GM18873 (cell line): ENCODE results near the gene C16orf92.
"Not testable (repeated sequence)": the region's sequence is repeated elsewhere in the genome, so short reads cannot be mapped to it uniquely, and the experiment has no call there.

ENCODE experiments used
- ATAC-seq: cut with Tn5 transposase; IDR thresholded peaks from one replicate; pipeline ENCODE4 v1.9.1; 2021; ENCODE audit warnings: mild to moderate bottlenecking, moderate library complexity, moderate number of reproducible peaks; ENCODE audit not compliant: unreplicated experiment, low FRiP score

C16orf92 gene

GRCh38 chr16:30023586-30023985 lies 588 bp downstream of the C16orf92 start:
- no peak for ATAC-seq

- no peak for ATAC-seq
Observed at GRCh38 chr16:30024451-30024850, 1.5 kb downstream of the C16orf92 start.

DNA sequence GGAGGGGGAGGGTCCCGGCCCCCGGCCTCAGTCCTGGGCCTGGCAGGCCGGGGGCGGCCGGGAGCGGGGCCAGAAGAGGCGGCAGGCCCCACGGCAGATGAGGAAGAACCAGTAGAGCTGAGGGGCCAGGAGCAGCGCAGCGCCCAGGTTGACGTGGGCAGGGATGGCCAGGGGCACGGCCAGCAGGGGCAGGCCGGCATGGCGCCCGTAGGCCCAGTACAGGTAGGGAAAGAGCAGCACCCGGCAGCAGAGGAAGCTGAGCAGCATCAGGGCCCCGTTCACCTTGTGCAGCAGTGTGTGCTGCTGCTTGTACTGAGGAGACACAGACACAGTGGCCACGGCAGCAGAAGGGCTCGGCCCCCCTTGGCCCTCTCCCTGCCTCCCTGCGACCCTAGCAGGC lies 2.2 kb downstream of the C16orf92 start:
- ATAC-seq = no peak

DNA sequence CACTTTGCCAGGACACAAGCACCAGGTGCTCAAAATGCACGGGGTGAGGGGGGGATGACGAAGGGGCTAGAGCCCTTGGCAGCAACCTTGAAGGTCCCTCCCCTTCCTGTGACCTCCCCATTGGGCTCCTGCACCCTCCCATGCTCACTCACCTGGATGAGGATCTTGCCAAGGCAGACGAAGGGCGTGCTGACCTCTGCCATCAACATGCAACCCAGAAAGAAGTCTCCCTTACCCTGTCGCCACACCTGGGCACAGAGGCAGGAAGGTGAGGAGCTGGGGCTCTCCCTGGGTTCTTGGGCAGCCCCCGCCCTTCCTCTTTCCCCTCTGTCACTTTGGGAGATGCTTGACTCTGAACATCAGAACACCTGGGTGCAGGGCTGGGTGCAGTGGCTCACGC lies 2.6 kb downstream of the C16orf92 start:
- ATAC-seq = no peak

DNA sequence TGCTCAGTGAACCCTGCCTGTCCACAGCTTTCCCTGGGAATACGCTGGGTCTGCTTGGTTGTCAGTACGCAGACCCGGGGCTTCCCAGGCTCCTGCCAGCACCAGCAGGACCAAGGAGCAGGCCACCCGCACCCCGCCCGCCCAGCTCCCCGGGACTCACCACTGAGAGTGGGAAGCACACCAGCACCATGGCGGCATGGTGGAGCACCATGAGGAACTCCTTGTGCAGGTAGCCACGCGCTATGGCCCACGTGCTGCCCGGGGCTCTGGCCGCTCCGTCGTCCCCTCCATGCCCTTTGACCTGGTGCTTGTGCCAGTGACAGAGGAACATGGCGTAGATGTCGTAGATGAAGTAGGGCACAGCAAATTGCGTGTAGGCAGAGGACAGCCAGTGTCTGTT lies 3.5 kb downstream of the C16orf92 start:
- no peak for ATAC-seq

DNA sequence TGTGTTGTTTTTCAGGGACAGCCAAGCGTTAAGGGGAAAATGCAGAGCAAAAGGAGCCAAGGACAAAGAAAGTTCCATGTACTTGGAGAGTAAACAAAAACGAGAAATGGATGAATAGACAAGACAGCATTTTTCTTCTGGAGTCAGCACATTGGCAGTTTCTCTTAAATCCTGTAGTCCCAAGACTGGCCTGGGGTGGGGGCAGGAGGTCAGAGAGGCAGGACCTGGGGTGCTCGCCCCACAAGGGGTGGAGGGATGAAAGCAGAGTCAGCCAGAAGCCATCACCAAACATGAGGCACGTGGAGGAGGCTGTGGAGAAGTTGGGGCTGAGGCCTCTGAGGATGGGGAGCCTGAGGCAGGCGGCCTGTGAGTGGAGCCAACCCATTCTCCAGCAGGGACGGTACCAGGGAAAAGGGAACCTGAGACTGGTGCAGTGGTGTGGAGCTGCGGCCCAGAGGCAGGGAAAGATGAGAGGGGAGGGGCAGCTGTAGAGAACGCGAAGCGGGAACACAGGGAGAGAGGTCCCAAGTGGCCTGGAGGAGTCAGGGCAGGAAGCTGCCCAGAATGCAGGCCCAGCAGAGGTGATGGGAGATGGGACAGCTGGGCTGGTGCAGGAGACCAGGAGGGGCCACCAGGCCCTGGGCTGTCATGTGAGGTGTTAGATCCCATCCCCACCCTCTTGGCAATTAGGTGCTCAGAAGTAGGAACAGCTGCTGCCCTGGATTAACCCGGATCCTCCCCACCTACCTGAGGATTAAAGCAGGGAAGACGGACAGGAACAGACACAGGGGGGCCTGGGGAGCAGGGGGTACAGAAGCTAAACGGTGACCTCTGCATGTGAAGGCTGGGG lies 4.8 kb downstream of the C16orf92 start:
- ATAC-seq = no peak

GRCh38 chr16:30028438-30029076 lies 5.6 kb downstream of the C16orf92 start:
- ATAC-seq = no peak

DNA sequence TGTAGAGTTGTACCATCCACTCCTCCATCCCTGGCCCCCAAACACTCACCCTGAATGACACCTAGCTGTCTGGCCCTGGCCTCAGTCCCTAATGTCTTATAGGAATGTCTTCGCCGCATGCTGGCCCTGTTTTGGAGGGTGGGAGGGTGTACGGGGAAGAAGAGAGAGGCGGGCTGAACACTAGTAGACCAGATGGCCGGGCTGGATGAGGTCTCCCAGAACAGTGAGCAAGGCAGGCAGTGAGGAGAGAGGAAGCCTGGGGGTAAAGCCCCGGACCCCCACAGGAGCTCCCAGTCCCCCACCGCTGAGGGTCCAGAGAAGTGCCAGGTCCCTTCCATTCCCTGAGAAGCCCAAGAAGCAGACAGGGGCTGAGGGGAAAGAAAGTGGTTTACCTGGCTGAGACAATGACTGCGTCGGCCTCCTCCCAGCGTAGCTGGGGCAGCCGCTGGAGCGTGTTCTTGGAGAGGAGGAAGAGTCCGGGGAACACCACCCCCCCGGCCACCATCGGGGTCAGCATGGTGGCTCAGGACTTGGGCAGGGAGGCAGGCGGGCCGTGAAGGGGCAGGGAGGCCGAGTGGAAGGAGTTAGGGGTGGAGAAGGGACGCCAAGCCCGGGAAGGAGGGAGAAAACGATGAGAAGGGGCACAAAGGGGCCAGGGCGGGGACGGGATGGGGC lies 7.2 kb downstream of the C16orf92 start:
- no peak for ATAC-seq

DNA sequence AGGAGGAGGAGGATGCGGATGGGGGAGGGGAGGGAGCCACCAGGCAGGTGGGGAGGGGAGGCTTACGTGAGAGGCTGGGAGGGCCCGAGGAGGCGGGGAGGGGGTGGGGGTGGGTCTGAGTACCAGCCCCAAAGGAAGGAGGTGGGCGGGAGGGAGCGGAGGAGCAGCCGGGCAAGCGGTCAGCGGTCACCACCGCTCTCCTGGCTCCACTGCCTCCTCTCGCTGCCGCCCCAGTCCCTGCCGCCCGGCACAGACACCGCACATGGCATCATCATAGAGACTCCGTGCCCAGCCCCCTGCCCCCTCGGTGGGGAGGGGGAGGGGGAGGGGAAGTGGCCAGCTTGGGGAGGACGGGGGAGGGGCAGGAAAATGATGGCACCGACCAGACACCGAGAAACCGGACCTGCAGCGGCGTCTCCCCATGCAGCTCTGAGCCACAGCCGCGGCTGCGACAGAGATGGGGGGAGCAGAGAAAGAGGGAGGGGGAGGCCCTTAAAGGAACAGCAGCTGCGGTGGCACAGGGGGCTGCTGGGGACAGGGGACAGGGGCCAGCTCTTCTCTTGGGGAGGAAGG lies 7.9 kb downstream of the C16orf92 start, which contains the start of gene TLCD3B:
TLCD3B (minus strand) TSS at position 431 of the 573 bp plus-strand sequence. CDS start 744 bp downstream, outside the sequence.
- no peak for ATAC-seq

DNA sequence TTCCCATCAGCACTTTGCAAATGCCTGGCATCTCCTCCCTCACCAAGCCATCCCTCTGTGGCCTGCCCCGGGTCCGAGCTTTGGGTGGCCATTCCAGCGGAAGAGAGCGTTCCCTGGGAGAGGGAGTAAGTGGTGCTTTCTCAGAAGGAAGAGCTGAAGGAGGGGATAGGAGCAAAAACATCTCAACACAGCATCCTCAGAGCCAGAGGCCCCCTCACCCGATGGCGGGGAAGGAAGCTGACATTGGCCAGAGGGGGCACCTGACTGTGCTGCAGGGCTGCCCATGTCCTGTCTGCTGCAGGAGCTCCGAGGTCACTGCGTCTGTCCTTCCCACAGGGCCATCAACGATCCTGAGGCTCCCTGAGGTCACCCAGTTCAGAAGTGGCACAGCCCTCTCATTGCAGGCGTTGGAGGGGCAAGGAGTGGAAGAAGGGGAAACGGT lies 8.5 kb downstream of the C16orf92 start:
- no peak for ATAC-seq

- ATAC-seq = no peak
Observed at GRCh38 chr16:30032083-30032819, 9.3 kb downstream of the C16orf92 start.

DNA sequence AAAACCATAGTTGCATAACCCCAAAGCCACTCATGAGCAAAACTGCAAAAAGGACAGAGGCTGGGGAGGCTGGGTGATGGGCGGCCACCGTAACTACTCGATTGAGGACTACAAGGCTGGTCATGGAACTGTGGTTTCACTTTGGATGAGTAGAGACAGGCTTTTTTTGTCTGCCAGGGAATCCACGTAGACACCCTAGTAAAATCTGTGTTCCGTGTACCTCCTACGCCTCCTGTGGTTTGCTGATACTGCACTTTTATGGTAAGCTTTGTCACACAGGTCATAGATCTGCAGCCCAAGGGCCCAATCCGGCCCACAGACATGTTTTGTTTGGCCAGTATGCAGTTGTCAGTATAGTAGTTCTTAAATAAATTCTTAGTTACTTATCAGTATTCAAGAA lies 10.3 kb downstream of the C16orf92 start:
- no peak for ATAC-seq

GRCh38 chr16:30040221-30040620 lies 17.2 kb downstream of the C16orf92 start:
- no peak for ATAC-seq

GRCh38 chr16:30040690-30041089 lies 17.7 kb downstream of the C16orf92 start:
- not testable (repeated sequence) for ATAC-seq

GRCh38 chr16:30041841-30042240 lies 18.8 kb downstream of the C16orf92 start:
- ATAC-seq = no peak

GRCh38 chr16:30046178-30046577 lies 23.2 kb downstream of the C16orf92 start:
- ATAC-seq = no peak

- ATAC-seq = no peak
Observed at GRCh38 chr16:30046588-30046987, 23.6 kb downstream of the C16orf92 start.

DNA sequence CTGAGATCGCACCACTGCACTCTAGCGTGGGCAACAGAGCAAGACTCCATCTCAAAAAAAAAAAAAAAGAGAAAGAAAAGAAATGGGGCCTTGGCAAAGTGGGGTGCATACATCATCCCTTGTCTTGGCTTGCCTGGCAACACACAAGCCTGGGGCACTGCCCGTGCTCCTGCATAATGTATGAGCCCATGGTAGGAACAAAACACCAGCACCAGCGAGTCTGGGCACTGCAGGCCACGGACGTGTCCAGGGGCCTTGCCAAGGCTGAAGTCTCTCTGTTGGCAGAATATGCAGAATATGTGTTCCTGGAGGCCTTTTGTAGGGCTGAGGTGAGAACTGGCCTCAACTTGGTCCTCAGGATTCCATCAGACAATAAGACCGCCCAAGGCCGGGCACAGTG lies 26.9 kb downstream of the C16orf92 start:
- ATAC-seq = no peak

DNA sequence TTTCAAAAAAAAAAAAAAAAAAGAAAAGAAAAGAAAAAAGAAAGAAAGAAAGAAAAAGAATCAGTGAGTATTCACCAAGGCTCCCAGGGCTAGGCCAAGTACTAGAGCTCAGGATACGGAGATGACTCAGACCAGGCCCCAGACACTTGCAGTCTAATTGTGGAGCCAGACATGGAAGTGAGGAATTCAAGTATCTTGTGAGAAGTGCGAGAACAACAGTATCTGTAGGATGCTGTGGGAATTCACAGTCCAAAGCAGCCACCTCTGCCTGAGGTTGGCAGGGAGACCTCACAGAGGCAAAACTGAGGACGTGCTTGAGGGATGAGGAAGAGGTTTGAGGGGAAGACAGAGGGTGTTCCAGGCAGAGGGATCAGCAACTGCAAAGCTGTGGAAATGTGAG lies 28.5 kb downstream of the C16orf92 start:
- no peak for ATAC-seq

DNA sequence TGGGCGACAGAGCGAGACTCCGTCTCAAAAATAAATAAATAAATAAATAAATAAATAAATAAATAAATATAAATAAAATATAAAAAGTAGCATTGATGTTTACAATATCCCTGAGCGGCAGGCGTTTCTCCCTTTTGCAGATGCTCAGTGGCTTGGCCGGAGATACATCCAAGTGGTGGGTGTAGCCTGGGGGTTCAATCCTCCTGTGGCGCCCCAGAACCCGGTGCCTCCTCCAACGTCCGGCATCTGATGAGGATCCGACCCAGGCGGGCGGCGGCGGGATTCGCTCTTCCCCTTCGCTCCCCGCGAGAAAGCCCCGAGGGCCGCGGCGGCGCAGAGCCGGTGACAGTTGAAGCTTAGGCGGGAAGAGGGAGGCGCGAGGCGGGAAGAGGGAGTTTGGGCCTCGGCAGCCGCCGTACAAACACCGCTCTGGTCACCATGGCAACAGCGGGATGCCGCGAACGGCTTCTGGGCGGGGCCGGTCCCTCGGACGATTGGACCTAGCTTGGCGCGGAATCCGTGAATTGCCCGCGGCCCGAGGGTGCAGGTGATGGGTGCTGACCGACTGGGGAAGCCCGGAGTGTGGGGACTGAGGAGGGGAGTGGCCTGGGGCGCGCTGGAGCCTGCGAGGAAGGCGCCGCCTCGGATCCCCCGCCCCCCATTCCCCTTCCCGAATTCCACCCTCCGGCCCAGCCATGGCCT lies 29.8 kb downstream of the C16orf92 start:
- no peak for ATAC-seq
